Measurements from ENCODE around the gene EPHB1.

DNA sequence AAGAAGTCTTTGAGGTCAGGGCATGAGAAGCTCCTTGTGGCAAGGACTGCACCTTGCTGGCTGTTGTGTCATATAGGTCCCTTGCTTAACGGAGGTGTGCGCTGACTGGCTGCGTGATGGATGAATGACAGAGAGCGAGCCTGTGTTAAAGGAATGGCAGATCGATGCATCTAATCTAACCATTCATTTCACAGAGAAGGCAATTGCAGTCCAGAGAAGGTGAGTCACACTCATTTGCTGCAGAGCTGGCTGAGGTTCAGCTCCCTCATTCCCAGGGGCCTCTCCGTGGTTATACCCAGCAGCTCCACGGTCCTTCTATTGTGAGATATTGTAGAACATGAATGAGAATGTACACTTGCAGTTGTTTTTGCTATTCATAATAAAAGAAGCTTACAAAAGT lies 289.3 kb downstream of the EPHB1 start:
- TF ChIP-seq, protein P1, sequence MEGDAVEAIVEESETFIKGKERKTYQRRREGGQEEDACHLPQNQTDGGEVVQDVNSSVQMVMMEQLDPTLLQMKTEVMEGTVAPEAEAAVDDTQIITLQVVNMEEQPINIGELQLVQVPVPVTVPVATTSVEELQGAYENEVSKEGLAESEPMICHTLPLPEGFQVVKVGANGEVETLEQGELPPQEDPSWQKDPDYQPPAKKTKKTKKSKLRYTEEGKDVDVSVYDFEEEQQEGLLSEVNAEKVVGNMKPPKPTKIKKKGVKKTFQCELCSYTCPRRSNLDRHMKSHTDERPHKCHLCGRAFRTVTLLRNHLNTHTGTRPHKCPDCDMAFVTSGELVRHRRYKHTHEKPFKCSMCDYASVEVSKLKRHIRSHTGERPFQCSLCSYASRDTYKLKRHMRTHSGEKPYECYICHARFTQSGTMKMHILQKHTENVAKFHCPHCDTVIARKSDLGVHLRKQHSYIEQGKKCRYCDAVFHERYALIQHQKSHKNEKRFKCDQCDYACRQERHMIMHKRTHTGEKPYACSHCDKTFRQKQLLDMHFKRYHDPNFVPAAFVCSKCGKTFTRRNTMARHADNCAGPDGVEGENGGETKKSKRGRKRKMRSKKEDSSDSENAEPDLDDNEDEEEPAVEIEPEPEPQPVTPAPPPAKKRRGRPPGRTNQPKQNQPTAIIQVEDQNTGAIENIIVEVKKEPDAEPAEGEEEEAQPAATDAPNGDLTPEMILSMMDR (IDR thresholded peaks at IDR 0.05; ENCODE audit: low read length) = no peak
- TF ChIP-seq EZH2 (IDR thresholded peaks at IDR 0.05; ENCODE audit: borderline replicate concordance, low read length) = no peak
